Stimulated activated CD4-positive, alpha-beta T cell treated with anti-CD3 and anti-CD28 coated beads, Interleukin-2, amount 100 ng/mL, for 4 hours (primary cell): ENCODE measurements around the gene MPP1.

Experiments
- DNase-seq: peaks from one replicate; pipeline ENCODE4 v3.0.0-alpha.2; 2020; ENCODE audit warnings: low read depth

Gene MPP1

DNA sequence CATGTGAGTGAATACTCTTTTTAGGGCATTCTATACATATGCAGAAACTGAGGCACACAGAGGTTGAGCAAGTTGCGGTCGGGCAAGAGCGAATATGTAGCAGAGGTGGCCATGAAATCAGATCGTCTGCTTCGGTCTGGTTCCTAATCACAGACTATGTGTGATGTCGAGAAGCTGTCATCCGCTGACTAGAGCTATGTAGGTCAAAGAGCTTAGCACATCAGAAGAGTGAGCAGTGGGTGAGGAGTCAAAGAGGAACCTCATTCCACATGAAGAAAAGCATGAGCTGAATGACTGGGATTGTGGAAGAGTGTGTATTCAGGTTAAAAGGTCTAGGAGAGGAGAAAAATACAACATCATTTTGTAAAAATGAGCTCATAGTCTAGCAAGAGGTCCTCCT, 73.4 kb downstream of the MPP1 start:
- no peak for DNase-seq

- DNase-seq, result no peak
These were observed 74.1 kb downstream of the MPP1 start for GRCh38 chrX:154731184-154731583.

DNA sequence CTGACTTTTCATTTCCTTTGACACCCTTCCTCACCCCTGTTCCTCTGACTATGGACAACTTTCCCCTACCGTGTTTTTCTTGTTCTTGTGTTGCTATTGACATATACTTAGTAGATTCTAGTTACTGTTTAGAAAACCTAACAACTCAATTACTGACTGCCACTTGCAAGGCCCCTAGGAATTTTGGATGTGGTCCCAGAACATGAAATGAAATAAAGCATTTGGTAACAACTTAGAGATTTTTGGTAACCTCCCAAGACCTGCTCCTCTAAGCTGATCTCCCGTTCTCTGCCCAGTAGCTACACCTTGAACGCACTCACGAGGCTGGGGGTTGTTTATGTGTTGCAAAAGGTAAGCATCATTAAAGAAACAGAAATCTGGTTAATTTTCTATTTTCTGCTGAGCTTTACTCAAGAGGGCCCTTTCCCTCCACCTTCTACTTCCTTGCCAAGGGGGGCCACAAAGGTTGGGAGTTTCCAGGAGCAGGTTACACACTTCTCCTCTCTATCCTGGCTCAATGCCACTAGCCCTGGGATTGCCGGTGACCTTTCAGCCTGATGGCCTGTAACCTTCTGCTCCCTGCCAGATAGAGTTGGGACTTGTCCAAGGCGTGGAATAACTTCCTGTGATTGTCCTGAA, 74.9 kb downstream of the MPP1 start:
- DNase-seq, result no peak

DNA sequence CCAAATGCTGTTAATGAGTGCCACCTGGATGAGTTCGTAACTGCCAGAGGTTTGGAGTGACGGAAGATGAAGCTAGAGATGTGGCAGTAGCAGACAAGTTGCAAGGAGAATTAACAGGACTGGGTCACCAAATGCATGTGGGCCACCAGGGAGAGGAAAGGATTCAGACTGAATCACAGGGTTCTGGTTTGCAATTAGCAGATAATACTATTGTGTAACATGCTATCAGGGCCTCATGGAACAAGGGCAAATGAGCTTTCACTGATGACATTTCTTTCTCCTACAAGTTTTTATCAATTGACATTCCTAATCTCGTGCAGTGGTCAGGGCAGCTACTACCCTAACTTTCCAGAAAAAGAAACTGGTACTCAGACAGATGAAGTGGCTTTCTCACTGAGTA, 75.8 kb downstream of the MPP1 start:
- DNase-seq, result no peak
